CD4-positive, CD25-positive, alpha-beta regulatory T cell (primary cell): Measurements from ENCODE around the gene KATNB1. TPM values are rescaled to one million over a fixed set of nuclear protein-coding genes. Genes with fewer than 3 reads are reported as not detected.

Experiments used
- ATAC-seq, 2 donors: fragments of 150-1000 bp; cut with Tn5 transposase; one replicate each; pipeline ENCODE4 v1.10.0; 2021; ENCODE audit warnings: low read depth in 2 of 2, moderate number of reproducible peaks in 2 of 2, moderate library complexity in 1 of 2
- DNase-seq, 3 donors: peaks; one replicate each; pipeline versions ENCODE4 v3.0.0 to v3.0.0-alpha.2; 2012 to 2022; ENCODE audit warnings: mixed read lengths in 1 of 3
- H3K27ac ChIP-seq: one replicate; pipeline ENCODE4 v1.7.0; 2013; ENCODE audit warnings: mild to moderate bottlenecking, low read length; ENCODE audit not compliant: insufficient read depth, poor library complexity, severe bottlenecking
- H3K27me3 ChIP-seq: one replicate; pipeline ENCODE4 v1.7.0; 2013; ENCODE audit warnings: low read length; ENCODE audit not compliant: control insufficient read depth, insufficient read depth
- H3K36me3 ChIP-seq: one replicate; pipeline ENCODE4 v1.7.0; 2013; ENCODE audit warnings: mild to moderate bottlenecking, low read length, moderate library complexity; ENCODE audit not compliant: control insufficient read depth, insufficient read depth
- H3K4me1 ChIP-seq: 2 replicates; pipeline ENCODE4 v1.7.0; 2013; ENCODE audit warnings: mild to moderate bottlenecking, low read length; ENCODE audit not compliant: insufficient read depth, control insufficient read depth, poor library complexity, severe bottlenecking
- H3K4me3 ChIP-seq: one replicate; pipeline ENCODE4 v1.7.0; 2013; ENCODE audit warnings: low read depth, mild to moderate bottlenecking, low read length, moderate library complexity
- H3K9me3 ChIP-seq, 2 experiments: 1 replicate in 1 of 2; 2 replicates in 1 of 2; pipeline ENCODE4 v1.7.0; 2013; ENCODE audit warnings: low read length in 2 of 2, mild to moderate bottlenecking in 1 of 2, moderate library complexity in 1 of 2; ENCODE audit not compliant: control insufficient read depth in 2 of 2
- H3K27ac Mint-ChIP-seq, 3 donors: one replicate each; pipeline ENCODE4 v1.8.0; 2020 to 2022; ENCODE audit warnings: mild to moderate bottlenecking in 3 of 3, mixed read lengths in 3 of 3, moderate library complexity in 2 of 3
- H3K27me3 Mint-ChIP-seq: one replicate; pipeline ENCODE4 v1.8.0; 2022; ENCODE audit warnings: mild to moderate bottlenecking, mixed read lengths
- H3K36me3 Mint-ChIP-seq: one replicate; pipeline ENCODE4 v1.8.0; 2020; ENCODE audit warnings: mixed read lengths
- H3K4me1 Mint-ChIP-seq, 4 donors: one replicate each; pipeline ENCODE4 v1.8.0; 2020 to 2022; ENCODE audit warnings: mixed read lengths in 4 of 4, mild to moderate bottlenecking in 1 of 4
- H3K4me3 Mint-ChIP-seq, 4 donors: one replicate each; pipeline ENCODE4 v1.8.0; 2020 to 2022; ENCODE audit warnings: mild to moderate bottlenecking in 4 of 4, mixed read lengths in 4 of 4, moderate library complexity in 3 of 4
- H3K9me3 Mint-ChIP-seq, 7 donors: one replicate each; pipeline ENCODE4 v1.8.0; 2020 to 2022; ENCODE audit warnings: mixed read lengths in 7 of 7, mild to moderate bottlenecking in 3 of 7, moderate library complexity in 2 of 7
- polyA plus RNA-seq, 4 donors: library from polyadenylated mRNA; unstranded; fragments of 300-500 nt; fragmentation: Illumina TruSeq; gene quantifications; one replicate each; pipeline ENCODE4 v1.2.3, GENCODE V29; 2021
- total RNA-seq: library from RNA; stranded (reverse); gene quantifications from one replicate; pipeline ENCODE4 v1.2.3, GENCODE V29; 2022

The KATNB1 gene
- total and polyA plus RNA-seq, 5 donors from 2014 or later: 12.8 to 20.3 (median 17.5) TPM

- H3K27me3 Mint-ChIP-seq: no peaks in the 10 kb centered on the region
- H3K27me3 ChIP-seq: no peaks in the 10 kb centered on the region
- no peaks in the 10 kb centered on the region for H3K9me3 Mint-ChIP-seq
- ATAC-seq (no peak), DNase-seq (no peak)
- no peak overlapping the region for H3K4me3 Mint-ChIP-seq
- no peaks in the 10 kb centered on the region for H3K36me3 Mint-ChIP-seq
- no peaks in the 10 kb centered on the region for H3K9me3 ChIP-seq
- H3K27ac Mint-ChIP-seq: no peak overlapping the region
- H3K4me3 ChIP-seq: no peak overlapping the region
- H3K27ac ChIP-seq: no peak overlapping the region
- no peaks in the 10 kb centered on the region for H3K4me1 Mint-ChIP-seq
- no peaks in the 10 kb centered on the region for H3K36me3 ChIP-seq
- no peaks in the 10 kb centered on the region for H3K4me1 ChIP-seq
Observed at GRCh38 chr16:57763285-57764005, 27.9 kb downstream of the KATNB1 start.

GRCh38 chr16:57764006-57764340 lies 28.4 kb downstream of the KATNB1 start:
- Mint-ChIP-seq H3K27ac (no peak overlapping the region), H3K4me1 (no peaks in the 10 kb centered on the region), H3K9me3 (no peaks in the 10 kb centered on the region), H3K27me3 (no peaks in the 10 kb centered on the region), H3K36me3 (no peaks in the 10 kb centered on the region), H3K4me3 (no peak overlapping the region)
- Histone ChIP-seq H3K4me3 (no peak overlapping the region), H3K36me3 (no peaks in the 10 kb centered on the region), H3K27me3 (no peaks in the 10 kb centered on the region), H3K27ac (no peak overlapping the region), H3K9me3 (no peaks in the 10 kb centered on the region), H3K4me1 (no peaks in the 10 kb centered on the region)
- ATAC-seq (no peak), DNase-seq (no peak)

GRCh38 chr16:57764341-57765159 lies 29.0 kb downstream of the KATNB1 start:
- Mint-ChIP-seq H3K9me3 (no peaks in the 10 kb centered on the region), H3K4me3 (no peak overlapping the region), H3K27ac (no peak overlapping the region), H3K36me3 (no peaks in the 10 kb centered on the region), H3K4me1 (no peaks in the 10 kb centered on the region), H3K27me3 (no peaks in the 10 kb centered on the region)
- Histone ChIP-seq H3K9me3 (no peaks in the 10 kb centered on the region), H3K36me3 (no peaks in the 10 kb centered on the region), H3K27ac (no peak overlapping the region), H3K4me3 (no peak overlapping the region), H3K27me3 (no peaks in the 10 kb centered on the region), H3K4me1 (no peaks in the 10 kb centered on the region)
- ATAC-seq (peak; percentile 26 to 42), DNase-seq (peak in 2 of 3 donors; percentile 13 to 23)

GRCh38 chr16:57765160-57765728 lies 29.7 kb downstream of the KATNB1 start:
- Mint-ChIP-seq H3K27ac (no peak overlapping the region), H3K4me3 (no peak overlapping the region), H3K36me3 (no peaks in the 10 kb centered on the region), H3K27me3 (no peaks in the 10 kb centered on the region), H3K4me1 (no peaks in the 10 kb centered on the region), H3K9me3 (no peaks in the 10 kb centered on the region)
- H3K4me1 ChIP-seq: no peaks in the 10 kb centered on the region
- no peaks in the 10 kb centered on the region for H3K27me3 ChIP-seq
- no peaks in the 10 kb centered on the region for H3K36me3 ChIP-seq
- H3K27ac ChIP-seq: no peak overlapping the region
- ATAC-seq (no peak), DNase-seq (no peak)
- H3K4me3 ChIP-seq: no peak overlapping the region
- H3K9me3 ChIP-seq: no peaks in the 10 kb centered on the region

GRCh38 chr16:57766714-57767348 lies 31.3 kb downstream of the KATNB1 start:
- no peaks in the 10 kb centered on the region for H3K4me1 Mint-ChIP-seq

GRCh38 chr16:57769541-57770145 lies 34.1 kb downstream of the KATNB1 start:
- Mint-ChIP-seq H3K27ac (no peak overlapping the region), H3K27me3 (no peaks in the 10 kb centered on the region), H3K36me3 (no peaks in the 10 kb centered on the region), H3K4me1 (no peaks in the 10 kb centered on the region), H3K4me3 (no peak overlapping the region), H3K9me3 (no peaks in the 10 kb centered on the region)
- H3K27ac ChIP-seq: no peak overlapping the region
- DNase-seq: no peak
- no peaks in the 10 kb centered on the region for H3K9me3 ChIP-seq
- no peak for ATAC-seq
- H3K36me3 ChIP-seq: no peaks in the 10 kb centered on the region
- H3K4me1 ChIP-seq: no peaks in the 10 kb centered on the region
- no peaks in the 10 kb centered on the region for H3K27me3 ChIP-seq
- H3K4me3 ChIP-seq: no peak overlapping the region

More at GRCh38 chr16:57766714-57767348, 31.3 kb downstream of the KATNB1 start:
- Mint-ChIP-seq H3K4me3 (no peak overlapping the region), H3K27ac (no peak overlapping the region), H3K36me3 (no peaks in the 10 kb centered on the region), H3K9me3 (no peaks in the 10 kb centered on the region), H3K27me3 (no peaks in the 10 kb centered on the region)
- no peak overlapping the region for H3K4me3 ChIP-seq
- no peaks in the 10 kb centered on the region for H3K27me3 ChIP-seq
- no peaks in the 10 kb centered on the region for H3K36me3 ChIP-seq
- no peaks in the 10 kb centered on the region for H3K4me1 ChIP-seq
- H3K27ac ChIP-seq: no peak overlapping the region
- no peaks in the 10 kb centered on the region for H3K9me3 ChIP-seq
- DNase-seq (no peak), ATAC-seq (no peak)

GRCh38 chr16:57770361-57770760 lies 34.8 kb downstream of the KATNB1 start:
- Histone ChIP-seq H3K4me1 (no peaks in the 10 kb centered on the region), H3K36me3 (no peaks in the 10 kb centered on the region), H3K27me3 (no peaks in the 10 kb centered on the region), H3K4me3 (no peak overlapping the region), H3K9me3 (no peaks in the 10 kb centered on the region), H3K27ac (no peak overlapping the region)
- no peak overlapping the region for H3K27ac Mint-ChIP-seq
- no peak overlapping the region for H3K4me3 Mint-ChIP-seq
- no peaks in the 10 kb centered on the region for H3K4me1 Mint-ChIP-seq
- H3K9me3 Mint-ChIP-seq: no peaks in the 10 kb centered on the region
- H3K36me3 Mint-ChIP-seq: no peaks in the 10 kb centered on the region
- DNase-seq (no peak), ATAC-seq (no peak)
- no peaks in the 10 kb centered on the region for H3K27me3 Mint-ChIP-seq
